ENCODE results near the gene OFD1.

GRCh38 chrX:13803116-13803515 lies 68.6 kb downstream of the OFD1 start:
- TF ChIP-seq POLR2A (IDR thresholded peaks at IDR 0.05; ENCODE audit: low read length) (no peak), GATA1 (IDR thresholded peaks at IDR 0.05; ENCODE audit: low read depth, low read length) (no peak)

Data from erythroblast (primary cell).